GM06990 (cell line): ENCODE measurements around the gene TPX2.
"Not testable (repeated sequence)": the region's sequence is repeated elsewhere in the genome, so short reads cannot be mapped to it uniquely, and the experiment has no call there.

ENCODE experiments used
- DNase-seq: peaks from one replicate; pipeline ENCODE4 v3.0.0-alpha.2; 2011; ENCODE audit not compliant: insufficient read length; ENCODE audit errors: extremely low read depth
- H3K27me3 ChIP-seq: replicated peaks from 2 replicates; pipeline ENCODE4 v1.6.0; 2011; ENCODE audit warnings: low read length; ENCODE audit not compliant: control insufficient read depth, insufficient read depth
- H3K36me3 ChIP-seq: 2 replicates; pipeline ENCODE4 v1.5.1; 2011; ENCODE audit warnings: low read length; ENCODE audit not compliant: control insufficient read depth, insufficient read depth
- H3K4me3 ChIP-seq: replicated peaks from 2 replicates; pipeline ENCODE4 v1.5.1; 2011; ENCODE audit warnings: low read depth, mild to moderate bottlenecking, control low read depth, low read length
- TF ChIP-seq, protein P1 (sequence below): IDR thresholded peaks from 2 replicates; pipeline ENCODE4 v1.5.1; 2011; ENCODE audit warnings: low read length, control low read depth, mild to moderate bottlenecking, inconsistent platforms; ENCODE audit not compliant: insufficient read depth, poor library complexity, severe bottlenecking

TPX2 gene

DNA sequence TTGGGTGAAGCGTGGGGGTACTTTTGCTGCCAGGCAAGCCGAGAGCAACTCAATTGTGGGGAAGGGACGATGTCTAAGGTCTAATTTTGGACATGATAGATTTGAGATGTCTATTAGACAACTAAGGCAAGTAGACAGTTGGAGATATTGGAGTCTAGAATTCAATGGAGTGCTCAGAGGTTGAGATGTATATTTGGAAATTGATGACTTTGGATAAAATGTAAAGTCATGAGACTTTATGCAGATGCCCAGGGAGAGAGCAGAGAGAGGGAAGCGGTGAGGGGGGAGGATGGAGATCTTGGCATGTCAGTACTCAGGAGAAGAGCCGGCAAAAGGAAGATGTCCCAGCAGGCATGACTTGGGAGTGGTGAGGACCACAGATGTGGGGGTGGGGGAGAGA is 87.0 kb downstream of the TPX2 start:
- no peaks in the 10 kb centered on the region for H3K36me3 ChIP-seq
- no peak overlapping the region for H3K4me3 ChIP-seq
- no peaks in the 10 kb centered on the region for H3K27me3 ChIP-seq
- TF ChIP-seq, protein P1, sequence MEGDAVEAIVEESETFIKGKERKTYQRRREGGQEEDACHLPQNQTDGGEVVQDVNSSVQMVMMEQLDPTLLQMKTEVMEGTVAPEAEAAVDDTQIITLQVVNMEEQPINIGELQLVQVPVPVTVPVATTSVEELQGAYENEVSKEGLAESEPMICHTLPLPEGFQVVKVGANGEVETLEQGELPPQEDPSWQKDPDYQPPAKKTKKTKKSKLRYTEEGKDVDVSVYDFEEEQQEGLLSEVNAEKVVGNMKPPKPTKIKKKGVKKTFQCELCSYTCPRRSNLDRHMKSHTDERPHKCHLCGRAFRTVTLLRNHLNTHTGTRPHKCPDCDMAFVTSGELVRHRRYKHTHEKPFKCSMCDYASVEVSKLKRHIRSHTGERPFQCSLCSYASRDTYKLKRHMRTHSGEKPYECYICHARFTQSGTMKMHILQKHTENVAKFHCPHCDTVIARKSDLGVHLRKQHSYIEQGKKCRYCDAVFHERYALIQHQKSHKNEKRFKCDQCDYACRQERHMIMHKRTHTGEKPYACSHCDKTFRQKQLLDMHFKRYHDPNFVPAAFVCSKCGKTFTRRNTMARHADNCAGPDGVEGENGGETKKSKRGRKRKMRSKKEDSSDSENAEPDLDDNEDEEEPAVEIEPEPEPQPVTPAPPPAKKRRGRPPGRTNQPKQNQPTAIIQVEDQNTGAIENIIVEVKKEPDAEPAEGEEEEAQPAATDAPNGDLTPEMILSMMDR, result no peak
- no peak for DNase-seq

DNA sequence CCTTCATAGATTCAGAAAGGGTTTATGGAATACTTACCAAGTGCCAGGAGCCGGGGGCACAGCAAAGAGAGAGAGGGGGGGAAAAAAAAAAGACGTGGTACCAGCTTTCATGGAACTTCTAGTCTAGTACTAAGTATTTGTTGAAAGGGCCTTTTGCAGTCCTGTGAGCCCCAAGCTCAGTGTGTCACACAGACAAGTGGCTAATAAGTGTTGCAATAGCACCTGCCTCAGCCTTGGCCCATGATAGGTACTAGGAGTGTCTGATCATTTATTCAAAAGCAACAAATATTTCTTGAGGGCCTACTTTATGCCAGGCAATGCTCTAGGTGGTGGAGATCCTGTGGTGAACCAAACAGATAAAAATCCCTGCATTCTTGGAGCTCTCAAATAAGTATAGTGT is 88.0 kb downstream of the TPX2 start:
- TF ChIP-seq, protein P1, result no peak
- no peak for DNase-seq
- Histone ChIP-seq H3K36me3 (no peaks in the 10 kb centered on the region), H3K27me3 (no peaks in the 10 kb centered on the region), H3K4me3 (no peak overlapping the region)

GRCh38 chr20:31828016-31828415 is 88.9 kb downstream of the TPX2 start:
- H3K4me3 ChIP-seq, DNase-seq, H3K36me3 ChIP-seq, H3K27me3 ChIP-seq: not testable (repeated sequence)

DNA sequence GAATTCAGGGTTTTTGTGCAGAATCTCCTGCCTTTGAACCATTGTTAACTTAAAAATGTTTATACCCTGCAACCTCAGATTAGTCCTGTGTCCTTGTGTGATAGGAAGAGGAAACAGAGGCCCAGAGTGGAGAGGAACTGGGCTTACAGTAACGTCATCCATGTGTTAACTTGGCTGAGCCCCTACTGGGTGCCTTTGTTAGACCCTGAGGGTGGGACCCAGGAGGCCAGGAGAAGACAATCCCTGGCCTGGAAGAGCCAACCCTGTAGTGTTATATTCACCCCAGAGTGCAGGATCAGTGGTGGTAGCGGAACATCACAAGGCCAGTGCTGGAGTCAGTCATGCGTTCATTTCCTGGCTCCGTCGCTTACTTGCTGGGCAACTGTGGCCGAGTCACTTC is 90.6 kb downstream of the TPX2 start:
- H3K36me3 ChIP-seq, result no peaks in the 10 kb centered on the region
- TF ChIP-seq, protein P1, result no peak
- no peak for DNase-seq
- no peak overlapping the region for H3K4me3 ChIP-seq
- H3K27me3 ChIP-seq, result no peaks in the 10 kb centered on the region

DNA sequence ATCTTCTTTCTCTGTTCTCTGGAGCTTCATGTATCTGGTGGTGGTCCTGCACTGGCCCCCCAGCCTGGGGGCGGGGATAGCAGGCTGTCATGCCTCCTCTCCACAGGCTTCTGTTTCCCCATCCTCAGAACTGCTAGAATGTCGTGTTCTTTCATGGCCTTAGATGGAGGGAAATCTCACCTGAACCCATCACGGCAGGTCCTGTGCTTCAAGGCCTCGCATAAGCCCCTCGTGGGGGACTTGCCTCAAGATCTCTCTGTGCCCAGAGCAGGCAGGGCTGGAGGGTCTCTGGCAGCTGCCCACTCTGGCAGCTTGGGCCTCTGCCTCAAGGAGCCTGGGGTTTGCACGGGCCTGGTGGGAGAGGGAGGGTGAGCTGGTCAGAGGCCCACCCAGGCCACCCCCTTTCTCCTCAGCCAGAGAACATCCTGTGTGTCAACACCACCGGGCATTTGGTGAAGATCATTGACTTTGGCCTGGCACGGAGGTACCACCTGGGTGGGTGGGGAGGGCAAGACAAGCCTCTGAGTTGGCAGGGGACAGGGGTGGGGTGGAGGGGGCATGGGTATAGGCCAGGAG is 91.4 kb downstream of the TPX2 start:
- DNase-seq, result no peak
- Histone ChIP-seq H3K4me3 (no peak overlapping the region), H3K27me3 (no peaks in the 10 kb centered on the region)

GRCh38 chr20:31831211-31831610 is 92.1 kb downstream of the TPX2 start:
- TF ChIP-seq, protein P1, result no peak
- H3K36me3 ChIP-seq, result no peaks in the 10 kb centered on the region
- no peak overlapping the region for H3K4me3 ChIP-seq
- DNase-seq, result no peak
- no peaks in the 10 kb centered on the region for H3K27me3 ChIP-seq

More for the DNA sequence above, 91.4 kb downstream of the TPX2 start:
- H3K36me3 ChIP-seq, result no peaks in the 10 kb centered on the region
- TF ChIP-seq, protein P1, result no peak
